ENCODE results near the gene THRB. TPM values are rescaled to one million over a fixed set of nuclear protein-coding genes. Genes with fewer than 3 reads are reported as not detected.

The THRB gene
- total and polyA plus RNA-seq, 2 donors (not counting 3 experiments of a cell fraction or from before 2014, with no cell fraction given): 0.06 TPM; not detected in 1

DNA sequence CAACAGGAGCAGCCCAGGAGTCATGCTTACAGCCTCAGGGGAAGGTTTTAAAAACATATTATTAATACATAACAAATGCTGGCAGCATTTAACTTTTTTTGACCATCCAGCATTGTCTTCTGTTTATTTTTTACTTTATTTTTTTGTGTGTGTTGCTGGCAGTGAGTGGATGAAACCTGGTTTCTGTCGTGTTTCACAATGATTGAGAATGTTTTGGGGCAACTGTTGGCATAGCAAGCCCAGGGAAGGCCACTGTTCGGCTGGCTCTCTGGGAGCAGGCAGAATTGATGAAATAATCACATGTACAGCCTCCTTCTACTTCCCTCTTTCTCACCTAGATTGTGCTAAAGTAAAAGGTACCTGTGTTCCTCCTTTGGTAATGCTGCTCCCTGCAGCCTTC lies 359.4 kb downstream of the THRB start:
- no peak overlapping the region for H2AFZ ChIP-seq (ENCODE audit: low read depth, low read length)
- H3K27me3 ChIP-seq (ENCODE audit: control insufficient read depth in 2 of 2, insufficient read depth in 2 of 2, low read length in 2 of 2): no peaks in the 10 kb centered on the region
- dilution Hi-C loops (cut with MboI; ENCODE audit: extremely low pct_ligation_motif_present, low sequenced_read_pairs) (no loop called here), intact Hi-C loops (cut with micrococcal nuclease) (no loop called here)
- H4K20me1 ChIP-seq (replicated peaks; ENCODE audit: control insufficient read depth, extremely low read depth, insufficient read depth, low read length): no peaks in the 10 kb centered on the region
- ChIA-PET POLR2A (no interaction called here), CTCF (no interaction called here)
- H3K27ac ChIP-seq (ENCODE audit: insufficient read depth, low read depth, low read length): no peak overlapping the region
- no peak overlapping the region for H3K4me3 ChIP-seq (replicated peaks in 1 of 3; ENCODE audit: insufficient read depth in 1 of 3, low read depth in 1 of 3, low read length in 3 of 3)
- no TSS peak for BruUV-seq (replicated peaks)
- H3K9me1 ChIP-seq (replicated peaks; ENCODE audit: control insufficient read depth, extremely low read depth, insufficient read depth, low read length): no peaks in the 10 kb centered on the region
- no peaks in the 10 kb centered on the region for H3K4me1 ChIP-seq (ENCODE audit: control insufficient read depth, extremely low read depth, insufficient read depth, low read length)
- H3K79me2 ChIP-seq (ENCODE audit: control insufficient read depth, insufficient read depth, low read length): no peaks in the 10 kb centered on the region
- no peaks in the 10 kb centered on the region for H3K36me3 ChIP-seq (ENCODE audit: control insufficient read depth in 2 of 2, extremely low read depth in 1 of 2, insufficient read depth in 2 of 2, low read length in 2 of 2)
- no peak overlapping the region for H3K9ac ChIP-seq (replicated peaks; ENCODE audit: extremely low read depth, insufficient read depth, low read length)
- TF ChIP-seq POLR2A (IDR thresholded peaks at IDR 0.05; ENCODE audit: low read depth, low read length): no peak
- no peak for TF ChIP-seq EZH2 (IDR thresholded peaks at IDR 0.05; ENCODE audit: borderline replicate concordance, low read depth, low read length, severe bottlenecking)
- TF ChIP-seq POLR2AphosphoS5 (IDR thresholded peaks at IDR 0.05; ENCODE audit: insufficient read depth, low read depth, low read length): no peak
- no peak for TF ChIP-seq FOS (IDR thresholded peaks at IDR 0.05; ENCODE audit: borderline replicate concordance, insufficient read depth, low read length)
- no peak for TF ChIP-seq GATA2 (IDR thresholded peaks at IDR 0.05; ENCODE audit: insufficient read depth, insufficient read length, low read depth, low read length)
- TF ChIP-seq JUN (IDR thresholded peaks at IDR 0.05; ENCODE audit: borderline replicate concordance, insufficient read depth, insufficient read length, low read depth): no peak
- TF ChIP-seq MYC (IDR thresholded peaks at IDR 0.05; ENCODE audit: low read depth, low read length): no peak
- TF ChIP-seq, protein P1, sequence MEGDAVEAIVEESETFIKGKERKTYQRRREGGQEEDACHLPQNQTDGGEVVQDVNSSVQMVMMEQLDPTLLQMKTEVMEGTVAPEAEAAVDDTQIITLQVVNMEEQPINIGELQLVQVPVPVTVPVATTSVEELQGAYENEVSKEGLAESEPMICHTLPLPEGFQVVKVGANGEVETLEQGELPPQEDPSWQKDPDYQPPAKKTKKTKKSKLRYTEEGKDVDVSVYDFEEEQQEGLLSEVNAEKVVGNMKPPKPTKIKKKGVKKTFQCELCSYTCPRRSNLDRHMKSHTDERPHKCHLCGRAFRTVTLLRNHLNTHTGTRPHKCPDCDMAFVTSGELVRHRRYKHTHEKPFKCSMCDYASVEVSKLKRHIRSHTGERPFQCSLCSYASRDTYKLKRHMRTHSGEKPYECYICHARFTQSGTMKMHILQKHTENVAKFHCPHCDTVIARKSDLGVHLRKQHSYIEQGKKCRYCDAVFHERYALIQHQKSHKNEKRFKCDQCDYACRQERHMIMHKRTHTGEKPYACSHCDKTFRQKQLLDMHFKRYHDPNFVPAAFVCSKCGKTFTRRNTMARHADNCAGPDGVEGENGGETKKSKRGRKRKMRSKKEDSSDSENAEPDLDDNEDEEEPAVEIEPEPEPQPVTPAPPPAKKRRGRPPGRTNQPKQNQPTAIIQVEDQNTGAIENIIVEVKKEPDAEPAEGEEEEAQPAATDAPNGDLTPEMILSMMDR (IDR thresholded peaks at IDR 0.05; ENCODE audit: extremely low read depth in 1 of 2, insufficient read depth in 1 of 2, low read depth in 1 of 2, low read length in 2 of 2): no peak
- TF ChIP-seq, protein P2, sequence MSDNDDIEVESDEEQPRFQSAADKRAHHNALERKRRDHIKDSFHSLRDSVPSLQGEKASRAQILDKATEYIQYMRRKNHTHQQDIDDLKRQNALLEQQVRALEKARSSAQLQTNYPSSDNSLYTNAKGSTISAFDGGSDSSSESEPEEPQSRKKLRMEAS (IDR thresholded peaks at IDR 0.05; ENCODE audit: insufficient read depth, insufficient read length): no peak
- no peak for DNase-seq (ENCODE audit: low read depth, low spot score)
- no peak overlapping the region for H3K4me2 ChIP-seq (ENCODE audit: insufficient read depth, low read length)
- no peak for FAIRE-seq
- no peaks in the 10 kb centered on the region for H3K9me3 ChIP-seq (replicated peaks; ENCODE audit: control insufficient read depth, insufficient read depth, low read length)

All from endothelial cell of umbilical vein (primary cell).